Stomach (tissue), 19 donors: ENCODE results near the gene PIEZO2. TPM values are rescaled to one million over a fixed set of nuclear protein-coding genes. Genes with fewer than 3 reads are reported as not detected.
"Not testable (repeated sequence)": the region's sequence is repeated elsewhere in the genome, so short reads cannot be mapped to it uniquely, and the experiment has no call there.

Experiments used
- DNase-seq, 2 donors: peaks; one replicate each; pipeline versions ENCODE4 v3.0.0 to v3.0.0-alpha.2; 2013 to 2019
- H3K27ac ChIP-seq, 5 donors: fragments of 200-600 bp in 4 of 5; sonication (generic) in 4 of 5; one replicate each; pipeline ENCODE4 v1.5.1; 2013 to 2019; ENCODE audit warnings: mild to moderate bottlenecking in 1 of 5, moderate library complexity in 1 of 5
- H3K27me3 ChIP-seq, 3 donors: fragments of 200-600 bp; sonication (generic); one replicate each; pipeline ENCODE4 v1.5.1; 2017 to 2019; ENCODE audit warnings: mixed run types in 1 of 3
- H3K36me3 ChIP-seq, 4 donors: fragments of 200-600 bp; sonication (generic); 1 replicate in 3 of 4; 2 replicates in 1 of 4; pipeline ENCODE4 v1.5.1; 2016 to 2019
- H3K4me1 ChIP-seq, 4 donors: fragments of 200-600 bp; sonication (generic); one replicate each; pipeline ENCODE4 v1.5.1; 2016 to 2019
- H3K4me3 ChIP-seq, 4 donors: fragments of 200-600 bp; sonication (generic) in 3 of 4; one replicate each; pipeline ENCODE4 v1.5.1; 2016 to 2019; ENCODE audit warnings: mild to moderate bottlenecking in 1 of 4
- H3K9me3 ChIP-seq, 4 donors: fragments of 200-600 bp; sonication (generic); one replicate each; pipeline ENCODE4 v1.5.1; 2016 to 2019
- CTCF ChIP-seq, 7 experiments: fragments of 450-650 bp in 4 of 7; fragments of 200-600 bp in 3 of 7; sonication (generic) in 3 of 7; IDR thresholded peaks; one replicate each; pipeline ENCODE4 v1.5.1; 2016 to 2019; ENCODE audit warnings: antibody characterized with exemption in 7 of 7, control low read depth in 2 of 7, mild to moderate bottlenecking in 1 of 7
- EP300 ChIP-seq: sonication (generic); formaldehyde crosslinking; IDR thresholded peaks from one replicate; pipeline ENCODE4 v1.6.1; 2017; ENCODE audit warnings: antibody characterized with exemption
- POLR2A ChIP-seq, 4 donors: fragments of 450-650 bp; IDR thresholded peaks; one replicate each; pipeline ENCODE4 v1.6.1; 2016; ENCODE audit warnings: antibody characterized with exemption in 4 of 4, control low read depth in 2 of 4, mild to moderate bottlenecking in 1 of 4, moderate library complexity in 1 of 4
- POLR2AphosphoS5 ChIP-seq, 3 donors: sonication (generic); formaldehyde crosslinking; IDR thresholded peaks; one replicate each; pipeline ENCODE4 v1.6.1; 2016; ENCODE audit warnings: antibody characterized with exemption in 3 of 3
- WGBS, 5 donors: extraction: QIAGEN DNeasy Blood & Tissue Kit in 3 of 5; methylation state at CpG; one replicate each; pipeline versions ENCODE4 v1.1.5 to v1.1.7; 2013 to 2018; 5-methylcytosine and 5-hydroxymethylcytosine counted together
- intact Hi-C: fragments of 100-400 bp; cut with DNase I; formaldehyde crosslinking; loops from one replicate; pipeline ENCODE4 v1.15.1; 2023; ENCODE audit warnings: low total_unique reads
- long read RNA-seq, 10 donors: transcript quantifications; one replicate each; lab custom pipeline, GENCODE V29; 2026
- polyA plus RNA-seq, 3 donors: library from polyadenylated mRNA; stranded (reverse); fragments of 200-250 nt; gene quantifications; one replicate each; pipeline ENCODE4 v1.2.3, GENCODE V29; 2013
- total RNA-seq, 5 donors: library from RNA; depleted of rRNA; stranded (reverse); fragments of >200 nt; gene quantifications; one replicate each; pipeline versions ENCODE4 v1.1.0 to v1.2.3, GENCODE V29; 2014 to 2016
- donor health status: healthy with polysubstance abuse.
- donor health status: Bipolar disorder and iron deficiency.
- donor health status: healthy.

Gene PIEZO2
- total RNA-seq, result 10 to 100 TPM in 2 of 5 donors, 1 to 10 TPM in 2, under 1 TPM in 1; 0.89 to 45.3 (median 6.1) TPM
- polyA plus RNA-seq, result 1 to 10 TPM in 1 of 3 donors, under 1 TPM in 2; 0.30 to 3.2 (median 0.87) TPM
- long read RNA-seq, donor 1, result 0 reads
- long read RNA-seq, donor 2, partial matches to known transcripts, result 0 of 1 reads
- long read RNA-seq, donor 2, other reads (novel, unspliced or antisense), result 0 of 1 reads
- long read RNA-seq, donor 3, result 0 reads
- long read RNA-seq, donor 4, result 0 reads
- long read RNA-seq, donor 5, result 0 reads
- long read RNA-seq, donor 6, partial matches to known transcripts, result 0 of 1 reads
- long read RNA-seq, donor 6, other reads (novel, unspliced or antisense), result 0 of 1 reads
- long read RNA-seq, donor 7, result 0 reads
- long read RNA-seq, donor 8, result 0 reads
- long read RNA-seq, donor 9, partial matches to known transcripts, result 0 of 1 reads
- long read RNA-seq, donor 9, other reads (novel, unspliced or antisense), result 0 of 1 reads
- long read RNA-seq, donor 10, result 0 reads

GRCh38 chr18:11149441-11150270 is at the start of gene PIEZO2:
Gene PIEZO2 (minus strand): TSS chr18:11149569. CDS start chr18:11148588, 981 bp downstream.
- H3K4me3 ChIP-seq, result peak within 1 kb of the TSS; percentile 36 to 58 (median 42)
- peaks cover 6 to 80% (median 46%) of the 10 kb centered on the region in 3 donors for H3K27me3 ChIP-seq
- H3K36me3 ChIP-seq, result no peaks in the 10 kb centered on the region
- intact Hi-C loops, result loop anchor here (5.0 kb wide), 1 partner anchor 297 kb away; no protein-coding TSS in a partner anchor
- 4 to 24% (median 7%) methylated on average over 12 to 62 of the region's 62 CpGs for WGBS, 5 donors
- peak; percentile 29 to 93 for DNase-seq
- H3K9me3 ChIP-seq, result no peaks in the 10 kb centered on the region
- no peak for TF ChIP-seq POLR2AphosphoS5 (IDR thresholded peaks at IDR 0.05)
- no peak for TF ChIP-seq EP300
- TF ChIP-seq POLR2A (IDR thresholded peaks at IDR 0.05), result no peak
- no peak for TF ChIP-seq CTCF (IDR thresholded peaks at IDR 0.05)
- peaks cover 0 to 28% (median 20%) of the 10 kb centered on the region in 4 donors for H3K4me1 ChIP-seq
- H3K27ac ChIP-seq, result peak within 1 kb of the TSS in 1 of 5 donors; percentile 24

GRCh38 chr18:11183637-11184036 is 34.3 kb upstream of the PIEZO2 start:
- H3K27ac ChIP-seq, result no peak overlapping the region
- 87 to 97% (median 91%) methylated on average over 2 of the region's 2 CpGs for WGBS, 5 donors
- H3K4me1 ChIP-seq, result no peaks in the 10 kb centered on the region
- H3K27me3 ChIP-seq, result no peaks in the 10 kb centered on the region
- no peak overlapping the region for H3K4me3 ChIP-seq
- no peak for DNase-seq
- H3K9me3 ChIP-seq, result no peaks in the 10 kb centered on the region
- no peak for TF ChIP-seq POLR2AphosphoS5 (IDR thresholded peaks at IDR 0.05)
- no peak for TF ChIP-seq EP300
- no peak for TF ChIP-seq POLR2A (IDR thresholded peaks at IDR 0.05)
- no peak for TF ChIP-seq CTCF (IDR thresholded peaks at IDR 0.05)
- intact Hi-C loops, result no loop called here
- no peaks in the 10 kb centered on the region for H3K36me3 ChIP-seq

DNA sequence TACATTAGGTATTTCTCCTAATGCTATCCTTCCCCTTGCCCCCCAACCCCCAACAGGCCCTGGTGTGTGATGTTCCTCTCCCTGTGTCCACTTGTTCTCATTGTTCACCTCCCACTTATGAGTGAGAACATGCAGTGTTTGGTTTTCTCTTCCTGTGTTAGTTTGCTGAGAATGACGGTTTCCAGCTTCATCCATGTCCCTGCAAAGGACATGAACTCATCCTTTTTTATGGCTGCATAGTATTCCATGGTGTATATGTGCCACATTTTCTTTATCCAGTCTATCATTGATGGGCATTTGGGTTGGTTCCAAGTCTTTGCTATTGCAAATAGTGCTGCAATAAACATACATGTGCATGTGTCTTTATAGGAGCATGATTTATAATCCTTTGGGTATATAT is 32.3 kb upstream of the PIEZO2 start:
- H3K9me3 ChIP-seq, H3K36me3 ChIP-seq, H3K4me1 ChIP-seq, DNase-seq, intact Hi-C loops, H3K27me3 ChIP-seq, H3K27ac ChIP-seq, H3K4me3 ChIP-seq: not testable (repeated sequence)
- 75 to 90% (median 89%) methylated on average over 1 of the region's 1 CpG for WGBS, 5 donors

DNA sequence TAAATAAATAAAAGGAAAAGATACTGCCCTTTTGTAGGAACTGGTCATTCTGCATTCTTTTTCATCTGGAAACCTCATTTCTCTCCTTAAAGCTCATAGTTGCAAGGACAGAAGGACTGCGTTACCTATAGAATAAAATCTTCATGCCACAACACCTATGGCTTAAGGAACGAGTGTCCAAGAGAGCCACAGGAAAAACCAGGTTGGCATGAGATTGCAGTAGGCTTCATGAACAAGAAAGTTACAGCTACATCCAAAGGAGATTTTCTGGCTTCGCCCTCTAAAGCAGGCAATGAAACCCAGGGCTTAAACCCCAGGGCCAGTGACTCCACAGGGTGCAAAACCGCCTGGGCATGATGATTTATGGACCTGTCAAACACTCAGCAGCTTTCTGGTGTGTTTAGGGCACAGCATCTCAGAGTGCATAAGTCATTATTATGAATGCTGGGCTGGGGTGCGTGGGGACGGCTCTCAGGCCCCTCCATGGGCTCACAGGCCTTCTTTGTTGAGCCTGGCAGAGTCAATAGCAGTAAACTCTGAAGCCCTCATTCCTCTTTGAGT is 30.7 kb upstream of the PIEZO2 start:
- H3K4me1 ChIP-seq, result peaks cover 0 to 7% (median 0%) of the 10 kb centered on the region in 4 donors
- no peaks in the 10 kb centered on the region for H3K27me3 ChIP-seq
- no peak for DNase-seq
- 61 to 82% (median 72%) methylated on average over 6 of the region's 6 CpGs for WGBS, 5 donors
- no peaks in the 10 kb centered on the region for H3K9me3 ChIP-seq
- H3K27ac ChIP-seq, result no peak overlapping the region
- H3K36me3 ChIP-seq, result no peaks in the 10 kb centered on the region
- intact Hi-C loops, result no loop called here
- TF ChIP-seq POLR2AphosphoS5 (IDR thresholded peaks at IDR 0.05), result no peak
- no peak for TF ChIP-seq POLR2A (IDR thresholded peaks at IDR 0.05)
- TF ChIP-seq EP300, result no peak
- no peak for TF ChIP-seq CTCF (IDR thresholded peaks at IDR 0.05)
- no peak overlapping the region for H3K4me3 ChIP-seq
